HG03097 (cell line): ENCODE results near the gene WLS.

Source experiments
- ATAC-seq: cut with Tn5 transposase; IDR thresholded peaks from one replicate; pipeline ENCODE4 v1.9.1; 2021; ENCODE audit not compliant: unreplicated experiment, low FRiP score

The WLS gene

DNA sequence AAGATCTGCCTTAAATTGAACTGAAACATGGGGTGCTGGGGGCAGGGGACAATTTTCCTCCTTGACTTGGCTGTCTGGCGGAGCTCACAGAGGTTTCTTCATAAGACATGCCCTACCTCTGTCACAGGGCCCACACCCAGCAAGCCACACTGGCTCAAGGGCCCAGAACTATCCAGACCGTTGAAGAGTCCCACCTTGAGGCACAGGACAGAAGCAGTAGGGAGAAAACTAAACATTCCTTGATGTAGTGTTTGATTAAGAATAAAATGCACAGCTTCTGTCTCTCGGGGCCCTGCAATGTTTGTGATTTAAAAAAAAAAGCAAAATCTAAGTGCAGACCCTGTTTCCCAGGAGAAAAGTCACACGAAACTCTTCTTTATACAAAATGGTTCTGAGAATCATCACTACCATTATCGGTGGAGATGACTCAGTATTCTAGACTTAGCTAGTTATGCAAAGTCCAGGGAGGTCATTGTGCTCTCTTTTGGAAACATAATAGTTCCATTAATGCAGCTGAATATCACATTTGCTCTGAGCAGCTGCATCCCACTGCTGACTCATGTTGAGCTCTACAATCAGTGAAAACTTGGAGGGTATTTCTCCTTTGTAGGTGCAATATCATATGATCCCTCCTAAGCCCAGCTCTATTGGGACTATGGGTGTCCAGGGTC is 128.3 kb downstream of the WLS start:
- ATAC-seq: no peak

DNA sequence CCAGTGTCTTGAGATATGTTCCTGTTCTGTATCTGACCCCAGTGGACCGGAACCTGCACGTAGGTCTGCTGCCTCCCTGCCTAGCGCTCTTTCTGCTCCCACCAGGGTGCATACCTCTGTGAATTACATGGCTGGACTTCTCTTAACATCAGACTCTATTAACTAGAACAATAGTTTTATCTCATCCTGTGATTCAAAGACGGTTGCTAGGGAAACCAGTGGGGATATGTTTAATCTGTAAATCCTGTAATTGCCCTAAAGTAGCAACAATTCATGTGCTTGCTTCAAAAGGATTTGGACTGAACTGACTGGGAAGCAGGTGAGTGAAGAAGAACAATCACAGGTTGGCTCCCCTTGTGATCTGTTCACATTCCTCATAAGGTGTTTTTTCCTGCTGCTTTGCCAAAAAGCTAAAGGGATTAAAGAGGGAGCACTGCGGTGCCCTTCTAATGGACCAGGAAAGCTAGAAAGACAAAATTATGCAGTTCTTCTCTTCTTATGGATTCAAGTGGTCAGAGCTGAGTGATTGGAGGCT is 129.2 kb downstream of the WLS start:
- no peak for ATAC-seq

DNA sequence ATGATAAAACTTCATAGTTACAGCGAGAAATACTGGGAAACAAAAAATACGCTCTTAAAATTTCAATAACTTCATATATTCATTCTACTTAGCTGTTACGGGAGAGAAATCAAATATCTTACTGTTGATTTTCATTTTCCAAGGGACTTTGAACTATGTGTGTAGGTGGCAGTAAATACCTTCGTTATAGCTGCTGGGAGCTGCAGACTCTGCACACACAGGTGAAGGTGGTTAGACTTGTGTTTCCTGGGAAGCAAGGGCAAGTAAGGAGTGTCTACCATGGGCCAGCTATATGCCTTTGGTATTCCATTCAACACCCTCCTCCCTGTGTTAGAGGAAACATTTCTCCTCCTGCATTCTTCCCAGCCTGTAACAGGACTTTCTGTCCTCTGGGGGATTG is 130.5 kb downstream of the WLS start:
- ATAC-seq: no peak

DNA sequence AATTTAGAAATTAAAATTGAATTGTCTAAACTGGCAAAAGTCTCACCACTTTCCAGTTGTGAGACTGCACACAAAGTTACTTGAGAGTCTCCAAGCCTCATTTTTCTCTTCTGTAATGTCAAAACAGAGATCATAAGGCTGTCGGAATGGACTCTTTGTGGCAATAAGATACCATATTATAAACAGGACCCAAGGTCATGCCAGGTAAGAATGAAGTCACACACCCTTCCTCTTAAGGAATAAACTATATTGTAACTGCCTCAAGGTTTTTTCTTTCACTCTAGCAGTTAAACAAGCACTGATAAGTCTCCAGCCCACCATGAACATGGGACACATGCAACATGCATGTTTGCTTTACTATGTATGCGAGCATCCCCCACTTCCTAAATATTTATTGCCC is 131.8 kb downstream of the WLS start:
- ATAC-seq: no peak

DNA sequence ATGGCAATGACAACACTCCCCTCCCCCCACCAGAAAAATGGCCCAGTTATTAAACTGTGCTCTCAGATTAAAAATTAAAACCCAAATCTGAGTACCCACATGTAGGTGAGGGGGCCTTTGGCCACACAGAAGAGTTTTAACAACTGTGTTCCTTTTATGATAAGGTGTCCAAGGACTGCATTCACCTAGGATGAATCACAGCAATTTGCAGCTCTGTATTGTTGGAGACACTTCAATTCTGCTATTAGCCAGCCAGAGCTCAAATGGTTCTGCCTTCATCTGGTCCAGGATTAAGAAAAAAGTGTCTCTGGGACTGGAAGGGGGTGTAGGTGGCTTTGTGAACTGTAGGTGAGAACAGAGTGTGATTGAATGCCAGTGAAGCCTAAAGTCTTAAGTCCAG is 138.6 kb downstream of the WLS start:
- ATAC-seq: no peak

DNA sequence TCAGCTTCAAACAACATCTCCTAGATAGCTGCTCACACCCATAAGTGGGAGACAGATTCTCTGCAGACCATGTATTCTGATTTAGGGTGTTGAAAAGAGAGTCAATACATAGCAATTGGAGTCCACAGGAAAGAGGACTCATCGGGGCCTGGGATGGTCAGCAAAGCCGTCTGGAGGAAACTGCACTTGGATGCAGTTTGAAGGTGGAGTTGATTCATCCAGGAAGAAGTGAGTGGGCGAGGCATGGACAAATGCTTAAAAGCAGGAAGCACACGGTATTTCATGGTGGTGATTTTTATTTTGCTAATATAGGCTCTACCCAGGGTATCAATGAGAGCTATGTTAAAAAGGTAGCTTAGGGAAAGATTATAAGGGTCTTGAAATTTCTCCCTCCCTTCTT is 145.1 kb downstream of the WLS start:
- ATAC-seq: no peak

DNA sequence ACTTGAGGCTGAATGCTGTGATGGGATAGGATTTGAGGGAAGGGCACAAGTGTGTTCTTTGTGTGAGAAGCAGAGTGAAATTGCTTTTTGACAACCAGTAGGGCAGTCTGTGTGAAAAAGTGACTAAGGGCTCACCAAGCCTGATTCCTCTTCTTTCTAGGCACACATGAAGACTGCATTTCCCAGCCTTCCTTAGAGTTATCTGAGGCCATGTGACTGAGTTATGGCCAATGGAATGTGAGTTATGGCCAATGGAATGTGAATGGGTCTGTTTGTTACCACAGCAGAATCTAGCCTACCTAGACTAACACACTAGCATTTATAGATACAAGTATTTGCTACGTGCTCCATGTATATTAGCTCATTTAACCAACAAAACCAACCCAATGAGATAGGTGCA is 146.6 kb downstream of the WLS start:
- ATAC-seq: no peak

DNA sequence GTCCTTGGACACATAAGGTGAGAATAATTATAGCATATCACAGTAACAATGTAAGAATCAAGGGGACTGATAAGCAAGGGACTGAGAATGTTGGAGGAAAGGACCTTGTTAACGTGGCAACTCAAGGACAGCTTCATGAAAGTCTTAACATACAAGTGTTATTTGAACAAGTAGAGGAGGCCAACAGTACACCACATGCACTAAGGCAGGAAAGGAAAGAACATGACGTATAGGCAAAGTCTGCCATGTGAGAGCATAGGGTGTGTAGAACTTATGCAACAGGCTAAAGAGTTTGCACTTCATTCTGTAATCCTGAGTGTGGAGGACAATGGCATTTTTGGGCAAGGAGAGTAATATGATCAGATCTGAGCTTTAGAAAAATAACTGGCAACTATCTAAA is 148.6 kb downstream of the WLS start:
- ATAC-seq: no peak

DNA sequence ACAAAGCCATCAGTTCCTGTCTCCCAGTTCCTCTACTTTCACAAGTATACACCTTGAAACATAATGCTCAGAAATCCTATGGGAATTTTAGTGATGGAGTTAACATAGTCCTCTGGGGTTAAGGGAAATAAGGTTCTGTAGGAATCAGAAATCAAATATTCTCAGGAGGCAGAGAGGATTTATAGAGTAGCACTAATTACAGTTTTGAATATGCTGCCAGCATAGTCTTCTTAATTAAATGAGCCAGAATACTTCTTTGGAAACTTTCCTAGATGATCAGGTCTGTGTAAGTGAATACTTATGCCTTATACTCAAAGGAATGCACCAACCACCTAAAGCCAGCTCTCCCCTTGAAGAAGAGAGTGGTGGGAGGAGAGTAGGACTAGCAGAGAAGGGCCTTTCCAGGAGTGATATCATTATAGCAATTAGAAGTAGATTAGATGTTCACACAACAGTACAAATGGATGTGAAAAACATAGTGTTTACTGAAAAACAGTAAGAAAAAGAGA is 150.5 kb downstream of the WLS start:
- ATAC-seq: no peak

DNA sequence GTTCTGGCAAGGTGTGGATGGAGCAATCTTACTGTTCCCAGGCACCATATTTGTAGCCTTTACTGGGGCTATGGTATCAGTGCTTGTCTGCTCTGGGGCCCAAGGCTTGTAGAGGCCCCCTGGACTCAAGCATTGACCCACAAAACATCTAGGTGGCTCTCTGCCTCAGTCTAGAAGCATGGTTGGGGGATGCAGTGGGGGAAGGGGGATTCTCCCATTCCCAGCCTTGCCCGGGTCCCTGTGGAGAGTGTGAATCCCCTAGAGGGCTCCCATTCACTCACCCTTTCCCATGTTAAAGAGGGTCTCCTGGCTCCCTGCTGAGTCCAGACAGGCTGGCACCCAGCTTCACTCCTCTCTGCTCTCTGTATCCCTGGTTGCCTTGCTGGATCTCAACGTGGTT is 153.7 kb downstream of the WLS start:
- ATAC-seq: no peak
